ENCODE results near the gene ZNF74.
A peak's percentile ranks its signal among the peaks of the same experiment; 100 is the strongest.

Gene ZNF74

GRCh38 chr22:20456064-20456721 lies 62.2 kb downstream of the ZNF74 start:
- CTCF ChIA-PET, result interaction anchor here (0.8 to 4.6 kb wide), 14 partner anchors 8 to 139 kb away, joined by 3 to 47 read pairs (median 4); no protein-coding TSS in a partner anchor
- Mint-ChIP-seq H3K9me3 (no peaks in the 10 kb centered on the region), H3K36me3 (peaks cover 58% of the 10 kb centered on the region), H3K27ac (no peak overlapping the region), H3K4me1 (peaks cover 23% of the 10 kb centered on the region), H3K27me3 (no peaks in the 10 kb centered on the region), H3K4me3 (no peak overlapping the region)
- peak; percentile 82 for DNase-seq

GRCh38 chr22:20456722-20457076 lies 62.7 kb downstream of the ZNF74 start:
- Mint-ChIP-seq H3K27ac (no peak overlapping the region), H3K4me1 (peaks cover 23% of the 10 kb centered on the region), H3K4me3 (no peak overlapping the region), H3K27me3 (no peaks in the 10 kb centered on the region), H3K36me3 (peaks cover 60% of the 10 kb centered on the region), H3K9me3 (no peaks in the 10 kb centered on the region)
- DNase-seq, result no peak
- CTCF ChIA-PET, result interaction anchor here (0.8 to 4.6 kb wide), 14 partner anchors 7 to 140 kb away, joined by 3 to 47 read pairs (median 4); no protein-coding TSS in a partner anchor

DNA sequence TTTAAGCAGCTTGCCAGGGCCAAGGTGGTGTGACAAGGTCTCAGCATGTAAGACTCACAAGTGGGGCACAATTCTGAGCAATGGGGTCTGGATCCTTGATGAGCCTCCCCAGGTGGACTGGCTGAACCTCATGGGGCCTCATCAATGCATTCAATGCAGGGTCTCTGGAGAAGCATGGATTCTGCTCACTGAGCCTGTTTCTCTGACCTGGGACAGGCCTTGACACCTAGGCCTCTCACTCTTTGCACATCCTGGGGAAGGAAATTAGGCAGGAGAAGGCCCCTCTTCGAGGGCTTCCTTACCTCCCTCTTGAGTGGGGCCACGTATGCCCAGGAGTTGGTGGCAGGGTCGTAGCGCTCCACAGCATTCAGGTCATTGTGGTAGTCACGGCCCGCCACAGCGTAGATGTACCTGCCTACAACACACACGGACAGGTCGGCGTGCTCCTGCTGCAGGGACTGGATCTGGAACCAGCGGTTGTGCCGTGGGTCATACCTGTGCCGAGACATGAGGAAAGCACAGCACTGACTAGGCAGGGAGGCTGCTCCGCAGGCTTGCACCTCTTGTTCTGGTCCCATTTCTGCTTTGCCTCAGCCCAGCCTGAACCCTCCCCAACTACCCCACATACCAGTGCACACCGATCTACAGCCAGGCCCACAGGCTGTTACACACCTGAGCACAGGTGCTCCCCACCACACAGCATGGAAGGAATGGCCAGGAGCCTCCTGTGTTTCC lies 63.7 kb downstream of the ZNF74 start:
- Mint-ChIP-seq H3K27ac (no peak overlapping the region), H3K27me3 (no peaks in the 10 kb centered on the region), H3K36me3 (peaks cover 57% of the 10 kb centered on the region), H3K4me1 (peaks cover 28% of the 10 kb centered on the region), H3K4me3 (no peak overlapping the region), H3K9me3 (no peaks in the 10 kb centered on the region)
- CTCF ChIA-PET, result interaction anchor here (0.6 to 4.5 kb wide), 3 partner anchors 11 to 484 kb away, joined by 3 to 47 read pairs (median 10); no protein-coding TSS in a partner anchor
- DNase-seq, result no peak
